Small intestine (tissue), 7 donors: ENCODE results near the gene RAB11FIP3. TPM values are rescaled to one million over a fixed set of nuclear protein-coding genes. Genes with fewer than 3 reads are reported as not detected.
"Not testable (repeated sequence)": the region's sequence is repeated elsewhere in the genome, so short reads cannot be mapped to it uniquely, and the experiment has no call there.

ENCODE experiments used
- DNase-seq, 2 donors: peaks; one replicate each; pipeline versions ENCODE4 v3.0.0 to v3.0.0-alpha.2; 2013
- FAIRE-seq: peaks from 2 replicates; lab custom pipeline; 2012; peaks lifted over from hg19 to GRCh38; lab: Jason Lieb, UNC
- H3K27ac ChIP-seq, 3 donors: one replicate each; pipeline ENCODE4 v1.5.1; 2013; ENCODE audit warnings: low read length in 2 of 3, mild to moderate bottlenecking in 2 of 3, control low read depth in 1 of 3, inconsistent platforms in 1 of 3, low read depth in 1 of 3, moderate library complexity in 1 of 3
- H3K27me3 ChIP-seq, 3 donors: one replicate each; pipeline ENCODE4 v1.6.1; 2013; ENCODE audit warnings: low read length in 3 of 3, inconsistent platforms in 1 of 3; ENCODE audit not compliant: control insufficient read depth in 3 of 3, insufficient read depth in 3 of 3
- H3K36me3 ChIP-seq, 3 donors: one replicate each; pipeline ENCODE4 v1.6.1; 2013; ENCODE audit warnings: low read length in 3 of 3, inconsistent platforms in 1 of 3, low read depth in 1 of 3, mild to moderate bottlenecking in 1 of 3, moderate library complexity in 1 of 3; ENCODE audit not compliant: control insufficient read depth in 3 of 3, insufficient read depth in 2 of 3
- H3K4me1 ChIP-seq, 3 donors: one replicate each; pipeline ENCODE4 v1.6.1; 2013; ENCODE audit warnings: low read length in 2 of 3, inconsistent platforms in 1 of 3, low read depth in 1 of 3, mild to moderate bottlenecking in 1 of 3, moderate library complexity in 1 of 3; ENCODE audit not compliant: control insufficient read depth in 3 of 3, insufficient read depth in 2 of 3
- H3K4me3 ChIP-seq, 3 donors: one replicate each; pipeline ENCODE4 v1.5.1; 2013; ENCODE audit warnings: low read length in 3 of 3, control low read depth in 1 of 3, inconsistent platforms in 1 of 3, low read depth in 1 of 3, mild to moderate bottlenecking in 1 of 3, moderate library complexity in 1 of 3
- H3K9me3 ChIP-seq, 2 donors: one replicate each; pipeline ENCODE4 v1.6.1; 2013; ENCODE audit warnings: low read depth in 1 of 2, low read length in 1 of 2; ENCODE audit not compliant: control insufficient read depth in 2 of 2, insufficient read depth in 1 of 2
- WGBS, 3 donors: extraction: QIAGEN DNeasy Blood & Tissue Kit; methylation state at CpG; one replicate each; pipeline ENCODE4 v1.1.7; 2013; 5-methylcytosine and 5-hydroxymethylcytosine counted together
- polyA plus RNA-seq, 4 donors: library from polyadenylated mRNA; stranded (reverse) in 3 of 4; unstranded in 1 of 4; fragments of 200-250 nt in 3 of 4; fragments of 120-200 nt in 1 of 4; gene quantifications; one replicate each; pipeline versions ENCODE4 v1.2.1 to v1.2.3, GENCODE V29; 2013
- donor health status: healthy with polysubstance abuse.
- donor health status: control.
- donor health status: control.
- donor health status: Bipolar disorder and iron deficiency.
- donor health status: healthy.

Gene RAB11FIP3
- polyA plus RNA-seq, 4 donors, result 25.4 to 111 (median 37.2) TPM

- H3K27ac ChIP-seq, H3K9me3 ChIP-seq, FAIRE-seq, H3K4me3 ChIP-seq, H3K27me3 ChIP-seq, DNase-seq: not testable (repeated sequence)
- 55 to 82% (median 67%) methylated on average over 7 of the region's 7 CpGs for WGBS, 3 donors
- H3K4me1 ChIP-seq, result peaks cover 0 to 15% (median 0%) of the 10 kb centered on the region in 3 donors
- H3K36me3 ChIP-seq, result peaks cover 0 to 57% (median 0%) of the 10 kb centered on the region in 3 donors
These were observed 44.0 kb downstream of the RAB11FIP3 start for GRCh38 chr16:469459-469858.

GRCh38 chr16:470418-470817, 45.0 kb downstream of the RAB11FIP3 start:
- DNase-seq (no peak), FAIRE-seq (no peak)
- 77 to 83% (median 81%) methylated on average over 4 of the region's 4 CpGs for WGBS, 3 donors

GRCh38 chr16:471353-472198, 46.1 kb downstream of the RAB11FIP3 start:
- Histone ChIP-seq H3K4me1 (peaks cover 0 to 35% (median 0%) of the 10 kb centered on the region in 3 donors), H3K27me3 (no peaks in the 10 kb centered on the region), H3K4me3 (no peak overlapping the region), H3K36me3 (peaks cover 0 to 52% (median 0%) of the 10 kb centered on the region in 3 donors), H3K27ac (no peak overlapping the region), H3K9me3 (no peaks in the 10 kb centered on the region)
- DNase-seq (no peak), FAIRE-seq (no peak)
- WGBS, 3 donors, result 89 to 94% (median 91%) methylated on average over 32 of the region's 32 CpGs

More at GRCh38 chr16:470418-470817, 45.0 kb downstream of the RAB11FIP3 start:
- Histone ChIP-seq H3K4me3 (no peak overlapping the region), H3K27me3 (no peaks in the 10 kb centered on the region), H3K9me3 (no peaks in the 10 kb centered on the region), H3K36me3 (peaks cover 0 to 55% (median 0%) of the 10 kb centered on the region in 3 donors), H3K27ac (no peak overlapping the region), H3K4me1 (peaks cover 0 to 24% (median 0%) of the 10 kb centered on the region in 3 donors)

GRCh38 chr16:472199-472504, 46.7 kb downstream of the RAB11FIP3 start:
- H3K36me3 ChIP-seq, result peaks cover 0 to 48% (median 0%) of the 10 kb centered on the region in 3 donors
- H3K27me3 ChIP-seq, result no peaks in the 10 kb centered on the region
- no peaks in the 10 kb centered on the region for H3K9me3 ChIP-seq
- peaks cover 0 to 33% (median 0%) of the 10 kb centered on the region in 3 donors for H3K4me1 ChIP-seq
- 94 to 99% (median 95%) methylated on average over 9 of the region's 9 CpGs for WGBS, 3 donors
- FAIRE-seq, result no peak
- no peak for DNase-seq
- no peak overlapping the region for H3K27ac ChIP-seq
- no peak overlapping the region for H3K4me3 ChIP-seq

- Histone ChIP-seq H3K4me1 (peaks cover 0 to 38% (median 0%) of the 10 kb centered on the region in 3 donors), H3K36me3 (peaks cover 0 to 56% (median 0%) of the 10 kb centered on the region in 3 donors), H3K4me3 (no peak overlapping the region), H3K27me3 (no peaks in the 10 kb centered on the region), H3K9me3 (no peaks in the 10 kb centered on the region), H3K27ac (no peak overlapping the region)
- WGBS, 3 donors, result 75 to 86% (median 83%) methylated on average over 32 of the region's 32 CpGs
- DNase-seq (peak in 1 of 2 donors; percentile 40), FAIRE-seq (no peak)
These were observed 47.9 kb downstream of the RAB11FIP3 start for GRCh38 chr16:473046-474043.

- Histone ChIP-seq H3K4me3 (peak overlapping the region in 1 of 3 donors; percentile 24), H3K27ac (peak overlapping the region in 2 of 3 donors; percentile 80 to 88), H3K4me1 (peaks cover 0 to 38% (median 0%) of the 10 kb centered on the region in 3 donors), H3K27me3 (no peaks in the 10 kb centered on the region), H3K9me3 (no peaks in the 10 kb centered on the region), H3K36me3 (peaks cover 0 to 59% (median 0%) of the 10 kb centered on the region in 3 donors)
- WGBS, 3 donors, result 18 to 61% (median 37%) methylated on average over 19 of the region's 19 CpGs
- no peak for FAIRE-seq
- DNase-seq, result peak; percentile 82 to 85
These were observed 49.1 kb downstream of the RAB11FIP3 start for GRCh38 chr16:474420-475122.

- H3K27ac ChIP-seq, result no peak overlapping the region
- H3K4me3 ChIP-seq, result no peak overlapping the region
- WGBS, 3 donors, result 31 to 62% (median 47%) methylated on average over 6 of the region's 6 CpGs
- no peak for FAIRE-seq
- H3K4me1 ChIP-seq, result peaks cover 0 to 38% (median 0%) of the 10 kb centered on the region in 3 donors
- H3K27me3 ChIP-seq, result no peaks in the 10 kb centered on the region
- DNase-seq, result peak in 1 of 2 donors; percentile 35
- H3K9me3 ChIP-seq, result no peaks in the 10 kb centered on the region
- peaks cover 0 to 68% (median 0%) of the 10 kb centered on the region in 3 donors for H3K36me3 ChIP-seq
These were observed 50.6 kb downstream of the RAB11FIP3 start for GRCh38 chr16:476039-476438.
